Activated CD4-positive, CD25-positive, alpha-beta regulatory T cell treated with anti-CD3 and anti-CD28 coated beads, Interleukin-2, amount 50 U/mL, for 24 hours (primary cell): Measurements from ENCODE around the gene TMPRSS9.
"Not testable (repeated sequence)": the region's sequence is repeated elsewhere in the genome, so short reads cannot be mapped to it uniquely, and the experiment has no call there.

Experiments
- ATAC-seq, 2 donors: fragments of 150-1000 bp; cut with Tn5 transposase; one replicate each; pipeline ENCODE4 v1.10.0; 2021; ENCODE audit warnings: mild to moderate bottlenecking in 1 of 2, moderate library complexity in 1 of 2

Gene TMPRSS9

DNA sequence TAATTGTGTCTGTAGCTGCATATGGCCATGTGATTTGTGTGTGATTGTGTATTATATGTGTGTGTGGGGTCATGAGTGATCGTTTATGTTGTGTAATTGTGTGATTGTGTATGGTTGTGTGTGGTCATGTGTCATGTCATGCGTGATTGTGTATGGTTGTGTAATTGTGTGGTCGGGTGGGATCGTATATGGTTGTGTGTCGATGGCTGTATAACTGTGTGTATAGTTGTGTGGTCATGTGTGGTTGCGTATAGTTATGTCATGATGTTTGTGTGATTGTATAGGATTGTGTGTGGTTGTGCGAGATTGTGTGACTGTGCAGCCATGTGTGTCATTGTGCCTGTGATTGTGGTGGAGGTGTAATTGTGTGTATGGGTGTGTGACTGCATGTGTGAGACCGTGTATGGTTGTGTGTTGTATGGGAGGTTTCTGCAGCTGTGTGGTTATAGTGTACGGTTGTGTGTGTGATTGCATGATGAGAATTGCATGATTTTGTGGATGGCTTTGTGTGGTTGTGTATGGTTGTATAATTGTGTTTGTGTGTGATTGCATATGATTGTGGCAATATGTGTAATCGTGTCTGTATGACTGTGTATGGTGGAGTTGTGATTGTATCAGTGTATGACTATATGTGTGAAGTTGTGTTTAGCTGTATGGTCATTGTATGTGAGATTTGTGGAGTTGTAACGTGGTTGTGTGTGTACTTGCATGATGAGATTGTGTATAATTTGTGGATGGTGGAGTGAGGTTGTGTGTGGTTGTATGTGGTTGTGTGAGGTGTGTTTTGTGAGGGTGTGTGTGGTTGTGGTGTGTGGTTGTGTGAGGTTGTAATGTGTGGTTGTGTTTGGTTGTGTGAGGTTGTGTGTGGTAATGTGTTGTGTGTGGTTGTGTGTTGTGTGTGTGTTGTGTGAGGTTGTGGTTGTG lies 2.2 kb downstream of the TMPRSS9 start:
- ATAC-seq: no peak

DNA sequence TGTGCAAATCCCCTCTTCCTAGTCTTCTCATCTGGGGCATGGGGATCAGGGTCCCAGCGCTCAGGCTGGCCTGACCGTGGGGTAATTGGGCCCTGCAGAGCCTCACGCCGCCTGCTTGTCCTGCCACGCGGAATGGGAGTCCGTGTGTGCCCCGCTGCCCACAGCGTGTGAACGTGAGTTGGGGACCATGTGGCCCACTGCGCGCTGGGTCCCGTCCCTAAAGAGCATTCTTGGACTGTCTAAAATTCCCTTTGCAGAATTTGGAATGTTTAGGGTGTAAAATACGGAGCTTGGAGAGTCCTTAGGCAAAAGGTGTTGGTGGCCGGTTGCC lies 2.9 kb downstream of the TMPRSS9 start:
- ATAC-seq: no peak

DNA sequence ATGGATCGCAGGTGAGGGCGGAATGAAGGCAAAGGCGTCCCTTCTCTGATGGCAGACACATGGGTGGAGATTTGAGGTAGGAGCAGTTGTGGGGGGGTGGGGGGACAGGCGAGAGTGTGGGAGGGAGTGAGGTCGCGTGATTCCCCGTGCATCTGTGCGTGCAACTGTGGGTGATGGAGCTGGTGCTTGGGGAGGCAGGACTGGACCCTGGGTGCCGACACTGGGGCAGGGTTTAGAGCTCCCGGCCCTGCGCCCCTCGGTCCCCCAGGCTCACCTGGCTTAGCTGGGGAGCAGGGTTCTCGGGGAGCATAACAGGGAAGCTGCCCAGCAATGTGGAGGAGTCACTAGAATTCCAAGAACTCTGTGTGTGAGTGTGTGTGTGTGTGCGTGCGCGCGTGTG lies 3.4 kb downstream of the TMPRSS9 start:
- ATAC-seq: no peak

DNA sequence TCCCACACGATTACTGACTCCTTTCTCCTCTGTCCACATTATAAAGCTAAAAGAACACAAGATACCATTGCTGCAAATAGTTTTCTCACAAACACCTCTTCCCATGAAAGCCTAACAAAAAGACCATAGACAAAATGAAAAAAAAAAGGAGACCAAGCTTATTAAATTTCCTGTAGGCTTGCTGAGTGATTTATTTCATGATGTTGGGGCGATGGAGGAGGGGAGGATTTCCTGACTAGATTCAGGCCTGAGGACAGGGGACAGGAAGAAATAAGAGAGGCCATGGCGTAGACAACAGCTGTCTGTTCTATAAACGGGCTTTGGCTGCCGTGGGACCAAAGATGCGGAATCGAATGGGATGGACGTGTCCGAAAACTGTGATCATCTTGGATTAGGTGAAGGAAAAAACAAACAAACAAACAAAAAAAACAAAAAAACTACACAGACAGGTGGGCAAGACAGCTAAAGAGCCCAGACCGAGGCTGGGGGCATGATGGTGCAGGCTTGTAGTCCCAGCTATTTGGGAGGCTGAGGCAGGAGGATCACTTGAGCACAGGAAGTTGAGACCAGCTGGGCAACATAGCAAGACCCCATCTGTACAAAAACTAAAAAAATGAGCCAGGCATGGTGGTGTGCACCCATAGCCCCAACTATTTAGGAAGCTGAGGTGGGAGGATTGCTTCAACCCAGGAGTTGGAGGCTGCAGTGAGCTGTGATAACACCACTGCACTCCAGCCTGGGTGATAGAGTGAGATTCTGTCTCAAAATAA lies 5.3 kb downstream of the TMPRSS9 start:
- ATAC-seq: no peak

DNA sequence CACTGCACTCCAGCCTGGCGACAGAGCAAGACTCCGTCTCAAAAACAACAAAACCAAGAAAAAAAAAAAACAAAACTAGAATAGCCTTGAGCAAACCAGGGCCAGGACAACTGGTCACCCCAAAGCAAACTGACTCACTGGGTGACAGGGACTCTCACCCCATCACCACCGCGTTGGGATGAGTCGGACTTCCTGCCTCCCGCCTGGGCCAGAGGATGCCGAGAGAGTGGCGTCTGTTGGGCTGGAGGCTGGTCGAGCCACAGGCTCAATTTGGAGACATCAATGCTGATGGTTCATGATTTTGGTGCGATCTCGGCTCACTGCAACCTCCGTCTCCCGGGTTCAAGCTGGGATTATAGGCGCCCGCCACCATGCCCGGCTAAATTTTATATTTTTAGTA lies 11.6 kb downstream of the TMPRSS9 start:
- no peak for ATAC-seq

DNA sequence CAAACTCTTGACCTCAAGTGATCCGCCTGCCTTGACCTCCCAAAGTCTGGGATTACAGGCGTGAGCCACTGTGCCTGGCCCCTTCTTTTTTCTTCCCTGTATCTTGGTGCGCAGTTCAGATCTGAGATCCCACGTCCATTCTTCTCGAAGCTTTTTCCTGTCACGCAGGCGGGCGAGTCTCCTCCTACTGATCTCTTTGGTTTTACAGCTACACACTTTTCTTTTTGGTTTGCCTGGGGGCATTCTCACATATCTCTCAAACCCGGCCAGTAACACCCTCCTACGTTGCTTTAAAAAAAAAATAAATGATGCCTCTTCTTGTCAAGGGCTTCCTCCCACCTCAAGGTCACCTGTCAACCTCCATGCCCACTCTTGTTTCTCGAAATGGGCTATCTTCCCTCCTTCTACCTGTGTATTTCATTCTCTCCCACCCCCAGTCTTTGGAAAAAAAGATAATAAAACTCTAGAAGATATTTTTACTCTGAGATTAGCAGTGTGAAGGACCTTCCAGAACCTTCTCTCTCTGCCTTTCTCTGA lies 12.1 kb downstream of the TMPRSS9 start:
- no peak for ATAC-seq

DNA sequence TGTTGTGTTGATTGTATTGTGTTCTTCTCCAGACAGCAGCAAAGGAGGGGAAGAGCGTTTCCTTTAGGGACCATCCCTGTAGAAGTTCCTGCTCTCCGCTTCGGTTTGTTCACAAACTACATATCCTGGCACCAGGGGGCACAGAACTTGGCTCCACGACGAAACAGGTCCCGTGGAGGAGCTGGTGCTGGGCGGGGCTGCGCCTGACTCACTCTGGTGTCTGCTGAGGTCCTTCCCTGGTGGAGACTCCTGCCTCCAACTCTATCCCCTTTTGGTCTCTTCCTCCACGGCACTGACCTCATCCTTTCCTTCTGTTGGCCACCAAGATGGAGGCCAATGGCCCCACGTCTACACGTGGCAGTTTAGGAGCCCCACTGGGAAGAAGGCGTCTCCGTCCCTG lies 14.7 kb downstream of the TMPRSS9 start:
- ATAC-seq: no peak

DNA sequence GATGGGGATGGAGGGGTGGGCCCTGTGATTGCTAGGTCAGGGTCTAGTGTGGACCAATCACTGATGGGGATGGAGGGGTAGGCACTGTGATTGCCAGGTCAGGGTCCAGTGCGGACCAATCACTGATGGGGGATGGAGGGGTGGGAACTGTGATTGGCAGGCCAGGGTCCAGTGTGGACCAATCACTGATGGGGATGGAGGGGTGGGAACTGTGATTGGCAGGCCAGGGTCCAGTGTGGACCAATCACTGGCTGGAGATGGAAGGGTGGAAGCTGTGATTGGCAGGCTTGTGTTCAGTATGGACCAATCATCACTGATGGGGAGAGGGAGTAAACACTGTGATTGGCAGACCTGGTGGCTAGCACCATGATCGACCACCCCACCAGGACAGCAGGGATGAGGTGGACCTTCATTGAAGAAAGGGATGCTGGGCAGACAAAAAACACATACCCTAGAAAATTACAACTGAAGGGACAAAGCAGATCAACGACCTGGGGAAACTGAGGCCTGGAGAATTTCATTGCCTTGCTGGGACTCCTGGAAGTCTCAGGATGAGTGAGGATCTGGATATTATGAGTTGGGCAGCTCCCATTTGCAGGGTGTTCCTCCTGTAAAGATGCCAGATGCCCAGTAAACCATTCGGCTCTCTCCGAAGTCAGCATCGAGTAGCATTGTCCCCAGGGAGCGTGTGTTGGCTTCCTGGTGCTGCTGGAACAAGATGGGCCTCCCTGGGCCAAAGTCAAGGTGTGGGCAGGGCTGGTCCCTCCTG lies 15.5 kb downstream of the TMPRSS9 start:
- no peak for ATAC-seq

DNA sequence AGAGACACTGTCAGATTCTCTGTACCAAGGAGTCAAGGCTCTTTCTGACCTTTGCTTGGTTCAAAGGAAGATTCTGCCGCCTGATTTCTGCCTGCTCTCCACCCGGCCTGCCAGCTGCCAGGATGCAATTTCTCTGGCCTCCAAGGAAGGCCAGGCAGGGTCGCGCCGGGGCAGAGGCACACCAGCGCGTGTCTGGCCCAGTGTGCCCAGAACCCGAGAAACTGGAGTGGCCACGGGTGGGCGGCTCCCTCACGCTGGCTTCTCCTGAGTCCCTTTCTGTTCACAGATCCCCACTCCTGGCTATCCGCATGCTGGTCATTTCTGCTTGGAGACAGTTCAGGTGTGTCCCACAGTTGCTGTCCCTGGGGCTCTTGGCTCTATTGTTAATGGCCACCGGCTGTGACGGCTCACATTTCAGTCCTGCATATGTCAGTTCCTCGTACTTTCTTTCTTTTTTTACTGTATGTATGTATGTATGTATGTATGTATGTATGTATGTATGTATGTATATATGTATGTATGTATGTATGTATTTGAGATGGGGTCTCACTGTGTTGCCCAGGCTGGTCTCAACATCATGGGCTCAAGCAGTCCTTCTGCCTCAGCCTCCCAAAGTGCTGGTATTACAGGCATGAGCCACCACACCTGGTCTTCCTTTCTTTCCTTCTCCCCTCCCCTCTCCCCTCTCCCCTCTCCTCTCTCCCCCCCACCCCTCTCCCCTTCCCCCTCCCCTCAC lies 16.9 kb downstream of the TMPRSS9 start:
- no peak for ATAC-seq

DNA sequence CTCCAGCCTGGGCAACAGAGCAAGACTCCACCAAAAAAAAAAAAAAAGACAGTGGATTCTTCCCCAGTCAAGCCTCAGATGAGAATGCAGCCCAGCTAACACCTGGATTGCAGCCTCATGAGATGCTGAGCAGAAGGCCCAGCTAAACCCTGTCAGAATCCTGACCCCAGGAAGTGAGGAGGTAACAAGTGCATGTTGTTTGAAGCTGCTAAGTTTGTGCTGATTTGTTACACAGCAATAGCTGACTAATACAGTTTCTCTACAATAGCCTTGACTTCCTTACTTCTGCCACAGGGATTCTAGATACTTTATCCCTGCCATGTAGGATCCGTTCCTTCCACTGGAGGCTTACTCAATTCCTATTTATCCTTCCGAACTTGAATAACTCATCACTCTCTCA lies 20.5 kb downstream of the TMPRSS9 start:
- no peak for ATAC-seq

DNA sequence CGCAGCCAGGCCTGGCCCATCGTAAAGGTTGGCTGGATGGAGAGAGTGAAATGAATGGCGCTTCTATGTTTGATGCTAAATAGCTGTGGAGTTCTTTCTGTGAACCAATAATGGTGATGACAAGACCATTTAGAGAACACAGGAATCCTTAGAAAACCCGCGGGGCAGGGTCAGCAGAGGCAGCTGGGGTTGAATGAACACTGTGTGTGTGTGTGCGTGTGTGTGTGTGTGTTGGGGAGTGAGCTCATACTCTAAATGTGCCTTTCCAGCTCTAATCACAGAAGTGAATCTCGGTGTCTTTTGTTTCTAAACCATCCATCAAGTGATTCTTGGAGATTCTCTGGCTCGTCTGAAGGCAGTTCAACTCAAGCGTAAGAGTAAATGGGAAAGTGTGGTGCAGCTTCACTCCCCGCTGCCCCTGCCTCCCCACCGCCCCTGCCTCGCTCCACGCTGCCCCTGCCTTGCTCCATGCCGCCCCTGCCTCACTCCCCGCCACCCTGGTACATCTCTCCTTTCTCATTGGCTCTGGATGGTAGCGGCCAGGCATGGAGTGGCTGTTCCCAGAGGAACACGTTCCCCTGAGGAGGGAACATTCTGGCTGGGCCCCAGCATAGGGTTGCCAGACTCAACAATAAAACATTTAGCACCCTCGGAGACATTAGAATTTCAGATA lies 21.2 kb downstream of the TMPRSS9 start:
- no peak for ATAC-seq

DNA sequence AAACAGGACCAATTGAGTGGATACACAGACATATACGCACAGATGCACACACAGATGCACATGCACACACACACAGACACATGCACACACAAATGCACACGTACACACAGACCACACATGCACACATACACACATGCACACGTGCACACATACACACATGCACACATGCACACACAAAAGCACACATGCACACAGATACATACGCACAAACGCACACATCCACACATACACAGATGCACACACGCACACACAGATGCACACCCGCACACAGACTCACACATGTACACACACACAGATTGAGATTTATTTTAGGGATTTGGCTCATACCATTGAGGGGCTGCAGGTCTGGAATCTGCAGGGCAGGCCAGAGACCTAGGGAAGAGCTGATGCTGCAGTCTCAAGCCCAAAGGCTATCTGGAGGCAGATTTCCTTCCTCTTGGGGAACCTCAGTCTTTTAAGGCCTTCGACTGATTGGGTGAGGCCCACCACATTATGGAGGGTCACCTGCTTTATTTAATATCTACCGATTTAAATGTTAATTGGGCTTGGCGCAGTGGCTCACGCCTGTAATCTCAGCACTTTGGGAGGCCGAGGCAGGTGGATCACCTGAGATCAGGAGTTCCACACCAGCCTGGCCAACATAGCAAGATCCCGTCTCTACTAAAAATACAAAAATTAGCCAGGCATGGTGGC lies 22.6 kb downstream of the TMPRSS9 start:
- no peak for ATAC-seq

DNA sequence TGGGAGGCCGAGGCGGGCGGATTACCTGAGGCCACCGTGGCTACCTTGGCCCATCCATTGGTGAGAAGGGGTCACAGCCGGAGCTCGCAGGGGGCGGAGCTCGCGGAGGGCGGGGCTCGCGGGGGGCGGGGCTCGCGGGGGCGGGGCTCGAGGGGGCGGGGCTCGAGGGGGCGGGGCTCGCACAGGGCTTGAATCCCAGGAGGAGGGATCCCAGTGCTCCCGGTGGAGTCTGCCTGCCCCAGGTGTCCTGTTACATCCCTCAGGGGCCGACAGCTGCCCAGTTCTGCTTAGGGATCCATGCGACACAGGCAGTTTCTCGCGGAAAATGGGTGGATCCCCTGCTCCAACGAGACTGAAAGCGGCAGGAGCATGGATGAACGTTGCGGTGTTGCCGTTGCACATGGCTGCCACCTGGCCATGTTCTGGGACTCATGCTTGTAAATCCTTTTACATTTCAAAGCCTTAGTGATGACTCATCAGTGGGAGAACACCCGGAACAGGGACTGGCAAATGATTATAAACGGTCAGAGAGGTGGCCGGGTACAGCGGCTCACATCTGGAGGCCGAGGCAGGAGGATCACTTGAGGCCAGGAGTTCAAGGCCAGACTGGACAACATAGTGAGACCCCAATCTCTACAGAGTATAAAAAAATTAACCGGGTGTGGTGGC lies 25.1 kb downstream of the TMPRSS9 start:
- no peak for ATAC-seq

DNA sequence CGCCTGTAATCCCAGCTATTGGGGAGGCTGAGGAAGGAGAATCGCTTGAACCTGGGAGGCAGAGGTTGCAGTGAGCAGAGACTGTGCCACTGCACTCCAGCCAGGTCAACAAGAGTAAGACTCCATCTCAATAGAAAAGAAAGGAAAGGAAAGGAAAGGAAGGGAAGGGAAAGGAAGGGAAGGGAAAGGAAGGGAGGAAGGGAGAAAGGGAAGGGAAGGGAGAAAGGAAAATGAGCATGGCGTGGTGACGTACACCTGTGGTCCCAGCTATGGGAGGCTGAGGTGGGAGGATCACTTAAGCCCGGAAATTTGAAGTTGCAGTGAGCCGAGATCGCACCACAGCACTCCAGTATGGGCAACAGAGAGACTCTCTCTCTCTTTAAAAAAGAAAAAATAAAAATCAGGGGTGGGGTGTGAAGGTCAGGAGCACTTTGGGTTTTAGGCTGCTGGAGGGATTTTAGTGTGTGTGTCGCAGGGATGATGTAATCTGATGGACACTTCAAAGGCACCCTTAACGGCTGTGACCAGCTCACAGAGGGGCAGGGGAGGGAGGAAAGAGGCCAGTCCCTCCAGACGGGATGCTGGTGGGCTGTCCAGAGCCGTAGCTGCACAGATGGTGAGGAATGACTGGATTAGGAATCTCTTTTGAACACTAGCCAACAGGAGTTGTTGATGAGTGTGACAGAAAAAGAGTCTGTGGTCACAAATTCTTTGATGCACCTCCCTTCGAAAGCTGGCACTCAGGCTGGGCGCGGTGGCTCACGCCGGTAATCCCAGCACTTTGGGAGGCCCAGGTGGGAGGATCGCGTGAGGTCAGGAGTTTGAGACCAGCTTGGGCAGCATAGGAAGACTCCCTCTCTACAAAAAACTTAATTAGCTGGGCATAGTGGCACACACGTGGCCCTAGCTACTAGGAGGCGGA lies 27.6 kb downstream of the TMPRSS9 start:
- no peak for ATAC-seq

DNA sequence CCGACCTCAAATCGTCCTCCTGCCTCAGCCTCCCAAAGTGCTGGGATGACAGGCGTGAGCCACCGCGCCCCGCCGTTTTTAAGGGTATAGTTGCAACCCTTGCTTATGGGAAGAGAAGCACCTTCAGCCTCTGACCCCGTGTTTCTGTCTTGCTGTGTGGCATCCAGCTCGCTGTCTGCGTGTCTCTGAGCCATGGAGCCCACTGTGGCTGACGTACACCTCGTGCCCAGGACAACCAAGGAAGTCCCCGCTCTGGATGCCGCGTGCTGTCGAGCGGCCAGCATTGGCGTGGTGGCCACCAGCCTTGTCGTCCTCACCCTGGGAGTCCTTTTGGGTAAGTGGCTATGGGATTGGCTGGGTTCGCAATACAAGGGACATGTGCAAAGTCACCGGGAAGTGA lies 29.5 kb downstream of the TMPRSS9 start:
- no peak for ATAC-seq

DNA sequence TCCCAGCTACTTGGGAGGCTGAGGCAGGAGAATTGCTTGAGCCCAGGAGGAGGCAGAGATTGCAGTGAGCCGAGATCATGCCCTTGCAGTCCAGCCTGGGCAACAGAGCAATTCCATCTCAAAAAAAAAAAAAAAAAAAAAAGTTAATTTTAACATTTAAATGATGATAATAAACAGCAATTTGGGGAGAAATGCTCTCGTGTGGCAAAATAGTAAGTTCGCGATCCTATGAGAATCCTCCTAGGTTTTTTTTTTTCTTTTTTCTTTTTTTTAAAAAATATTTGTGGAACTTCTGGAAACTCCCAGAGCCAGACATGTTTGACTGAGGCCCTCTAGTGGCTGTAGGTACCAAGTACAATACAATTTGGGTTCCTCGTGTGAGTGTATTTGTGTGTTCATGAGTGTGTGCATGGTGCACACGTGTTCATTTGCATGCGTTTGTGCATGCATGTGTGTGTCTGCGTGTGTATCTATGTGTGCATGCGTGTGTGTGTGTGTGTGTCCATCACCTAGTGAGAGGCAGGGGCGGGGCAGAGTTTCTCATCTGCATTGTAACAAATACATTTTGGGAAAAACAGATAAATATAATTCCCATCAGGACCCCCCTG lies 31.2 kb downstream of the TMPRSS9 start:
- ATAC-seq: peak; percentile 48 to 68

DNA sequence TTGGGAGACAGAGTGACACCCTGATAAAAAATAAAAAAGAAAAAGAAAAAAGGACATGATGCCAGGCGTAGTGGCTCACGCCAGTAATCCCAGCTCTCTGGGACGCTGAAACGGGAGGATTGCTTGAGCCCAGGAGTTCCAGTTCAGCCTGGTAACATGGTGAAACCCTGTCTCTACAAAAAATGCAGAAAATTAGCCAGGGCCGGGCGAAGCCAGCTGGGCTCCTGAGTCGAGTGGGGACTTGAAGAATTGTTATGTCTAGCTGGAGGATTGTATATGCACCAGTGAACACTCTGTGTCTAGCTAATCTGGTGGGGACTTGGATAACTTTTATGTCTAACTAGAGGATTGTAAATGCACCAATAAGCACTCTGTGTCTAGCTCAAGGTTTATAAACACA lies 32.3 kb downstream of the TMPRSS9 start:
- ATAC-seq: no peak

DNA sequence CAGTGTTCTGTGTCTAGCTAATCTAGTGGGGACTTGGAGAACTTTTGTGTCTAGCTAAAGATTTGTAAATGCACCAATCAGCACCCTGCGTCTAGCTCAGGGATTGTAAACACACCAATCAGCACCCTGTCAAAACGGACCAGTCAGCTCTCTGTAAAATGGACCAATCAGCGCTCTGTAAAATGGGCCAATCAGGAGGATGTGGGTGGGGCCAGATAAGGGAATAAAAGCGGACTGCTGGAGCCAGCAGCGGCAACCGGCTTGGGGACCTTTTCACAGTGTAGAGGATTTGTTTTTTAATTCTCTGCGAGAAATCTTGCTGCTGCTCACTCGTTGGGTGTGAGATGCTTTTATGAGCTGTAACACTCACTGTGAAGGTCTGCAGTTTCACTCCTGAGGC lies 32.8 kb downstream of the TMPRSS9 start:
- not testable (repeated sequence) for ATAC-seq

DNA sequence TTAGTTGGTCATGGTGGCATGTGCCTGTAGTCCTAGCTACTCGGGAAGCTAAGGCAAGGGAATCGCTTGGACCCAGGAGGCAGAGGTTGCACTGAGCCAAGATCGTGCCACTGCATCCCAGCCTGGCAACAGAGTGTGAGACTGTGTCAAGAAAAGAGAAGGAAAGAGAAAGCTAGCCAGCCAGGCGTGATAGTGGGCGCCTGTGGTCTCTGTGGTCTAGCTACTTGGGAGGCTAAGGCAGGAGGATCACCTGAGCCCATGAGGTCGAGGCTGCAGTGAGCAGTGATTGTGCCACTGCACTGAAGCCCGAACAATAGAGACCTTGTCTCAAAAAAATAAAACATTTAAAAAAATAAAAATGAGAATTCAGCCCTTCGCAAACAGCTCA lies 34.0 kb downstream of the TMPRSS9 start:
- ATAC-seq: no peak
